ENCODE data around the gene ALPI. TPM values are rescaled to one million over a fixed set of nuclear protein-coding genes. Genes with fewer than 3 reads are reported as not detected.

The ALPI gene
- total RNA-seq, 2 donors from 2014 or later = not detected

GRCh38 chr2:232476791-232477190 lies 20.8 kb downstream of the ALPI start:
- Histone ChIP-seq H3K27ac (ENCODE audit: low read depth, low read length) (no peak overlapping the region), H3K27me3 (ENCODE audit: control insufficient read depth, insufficient read depth, low read length, poor library complexity, severe bottlenecking) (peaks cover 26% of the 10 kb centered on the region), H3K4me3 (ENCODE audit: low read length) (no peak overlapping the region), H3K9me3 (ENCODE audit: control insufficient read depth, low read length) (no peaks in the 10 kb centered on the region), H3K36me3 (ENCODE audit: control insufficient read depth, insufficient read depth, low read length) (no peaks in the 10 kb centered on the region), H3K9ac (ENCODE audit: extremely low read depth, low read length, poor library complexity, severe bottlenecking) (no peak overlapping the region), H3K4me1 (ENCODE audit: control insufficient read depth, insufficient read depth, low read length) (no peaks in the 10 kb centered on the region)
- peaks cover 37% of the 10 kb centered on the region for H3K27me3 Mint-ChIP-seq (ENCODE audit: insufficient read depth)
- TF ChIP-seq CTCF (conservative IDR thresholded peaks at IDR 0.05) = no peak
- H3K9me3 Mint-ChIP-seq = no peaks in the 10 kb centered on the region
- H3K4me3 Mint-ChIP-seq = no peak overlapping the region
- no peaks in the 10 kb centered on the region for H3K36me3 Mint-ChIP-seq (ENCODE audit: low read depth)
- no peaks in the 10 kb centered on the region for H3K4me1 Mint-ChIP-seq
- H3K27ac Mint-ChIP-seq = no peak overlapping the region
- DNase-seq = peak; percentile 30
- 80 to 92% methylated on average over 1 to 7 of the region's 7 CpGs for WGBS, 2 experiments (ENCODE audit: insufficient coverage in 1 of 2, insufficient read length in 1 of 2)

GRCh38 chr2:232477751-232478510 lies 22.0 kb downstream of the ALPI start:
- Mint-ChIP-seq H3K27ac (no peak overlapping the region), H3K4me1 (no peaks in the 10 kb centered on the region), H3K27me3 (ENCODE audit: insufficient read depth) (peaks cover 38% of the 10 kb centered on the region), H3K36me3 (ENCODE audit: low read depth) (no peaks in the 10 kb centered on the region), H3K9me3 (no peaks in the 10 kb centered on the region), H3K4me3 (no peak overlapping the region)
- Histone ChIP-seq H3K4me1 (ENCODE audit: control insufficient read depth, insufficient read depth, low read length) (no peaks in the 10 kb centered on the region), H3K9ac (ENCODE audit: extremely low read depth, low read length, poor library complexity, severe bottlenecking) (no peak overlapping the region), H3K27me3 (ENCODE audit: control insufficient read depth, insufficient read depth, low read length, poor library complexity, severe bottlenecking) (peaks cover 21% of the 10 kb centered on the region), H3K4me3 (ENCODE audit: low read length) (no peak overlapping the region), H3K27ac (ENCODE audit: low read depth, low read length) (no peak overlapping the region), H3K9me3 (ENCODE audit: control insufficient read depth, low read length) (no peaks in the 10 kb centered on the region), H3K36me3 (ENCODE audit: control insufficient read depth, insufficient read depth, low read length) (no peaks in the 10 kb centered on the region)
- WGBS, 2 experiments (ENCODE audit: insufficient coverage in 1 of 2, insufficient read length in 1 of 2) = 89 to 93% methylated on average over 8 to 13 of the region's 13 CpGs
- no peak for TF ChIP-seq CTCF (conservative IDR thresholded peaks at IDR 0.05)
- DNase-seq = peak; percentile 45

GRCh38 chr2:232478571-232479340 lies 22.8 kb downstream of the ALPI start:
- Mint-ChIP-seq H3K4me1 (no peaks in the 10 kb centered on the region), H3K9me3 (no peaks in the 10 kb centered on the region), H3K4me3 (no peak overlapping the region), H3K27me3 (ENCODE audit: insufficient read depth) (peaks cover 36% of the 10 kb centered on the region), H3K36me3 (ENCODE audit: low read depth) (no peaks in the 10 kb centered on the region), H3K27ac (no peak overlapping the region)
- Histone ChIP-seq H3K4me1 (ENCODE audit: control insufficient read depth, insufficient read depth, low read length) (no peaks in the 10 kb centered on the region), H3K4me3 (ENCODE audit: low read length) (no peak overlapping the region), H3K27me3 (ENCODE audit: control insufficient read depth, insufficient read depth, low read length, poor library complexity, severe bottlenecking) (peaks cover 27% of the 10 kb centered on the region), H3K36me3 (ENCODE audit: control insufficient read depth, insufficient read depth, low read length) (no peaks in the 10 kb centered on the region), H3K27ac (ENCODE audit: low read depth, low read length) (no peak overlapping the region), H3K9ac (ENCODE audit: extremely low read depth, low read length, poor library complexity, severe bottlenecking) (no peak overlapping the region), H3K9me3 (ENCODE audit: control insufficient read depth, low read length) (no peaks in the 10 kb centered on the region)
- WGBS, 2 experiments (ENCODE audit: insufficient coverage in 1 of 2, insufficient read length in 1 of 2) = 85 to 89% methylated on average over 12 to 19 of the region's 19 CpGs
- DNase-seq = peak; percentile 34
- TF ChIP-seq CTCF (conservative IDR thresholded peaks at IDR 0.05) = no peak
